Myocyte (in vitro differentiated cells): ENCODE measurements around the gene OTOP2. TPM values are rescaled to one million over a fixed set of nuclear protein-coding genes. Genes with fewer than 3 reads are reported as not detected.
"Not testable (repeated sequence)": the region's sequence is repeated elsewhere in the genome, so short reads cannot be mapped to it uniquely, and the experiment has no call there.

ENCODE experiments used
- DNase-seq: peaks from one replicate; pipeline ENCODE4 v3.0.0-alpha.2; 2012; ENCODE audit warnings: low read depth
- total RNA-seq: library from RNA; depleted of rRNA; stranded (reverse); fragments of >200 nt; gene quantifications from 2 replicates; pipeline ENCODE4 v1.2.3, GENCODE V29; 2014

Gene OTOP2
- total RNA-seq, 1 donor from 2014 or later = not detected

GRCh38 chr17:74901353-74902135, 22.5 kb upstream of the OTOP2 start:
- no peak for DNase-seq

GRCh38 chr17:74903034-74903433, 21.0 kb upstream of the OTOP2 start:
- no peak for DNase-seq

GRCh38 chr17:74903671-74904070, 20.4 kb upstream of the OTOP2 start:
- DNase-seq = no peak

- DNase-seq = no peak
Measured at GRCh38 chr17:74904687-74905409, 19.2 kb upstream of the OTOP2 start.

GRCh38 chr17:74906214-74906793, 17.8 kb upstream of the OTOP2 start:
- not testable (repeated sequence) for DNase-seq

GRCh38 chr17:74907012-74907411, 17.1 kb upstream of the OTOP2 start:
- DNase-seq = no peak

- DNase-seq = not testable (repeated sequence)
Measured at GRCh38 chr17:74909097-74909496, 15.0 kb upstream of the OTOP2 start.

- not testable (repeated sequence) for DNase-seq
Measured at GRCh38 chr17:74911423-74911822, 12.7 kb upstream of the OTOP2 start.

GRCh38 chr17:74916136-74916850, 7.8 kb upstream of the OTOP2 start:
- DNase-seq = no peak

- no peak for DNase-seq
Measured at GRCh38 chr17:74916851-74917199, 7.2 kb upstream of the OTOP2 start.

- DNase-seq = no peak
Measured at GRCh38 chr17:74917430-74917829, 6.6 kb upstream of the OTOP2 start.

- no peak for DNase-seq
Measured at GRCh38 chr17:74918906-74919305, 5.2 kb upstream of the OTOP2 start.

GRCh38 chr17:74919440-74920305, 4.4 kb upstream of the OTOP2 start:
- DNase-seq = no peak

GRCh38 chr17:74920306-74920620, 3.8 kb upstream of the OTOP2 start:
- DNase-seq = no peak

GRCh38 chr17:74920642-74921025, 3.4 kb upstream of the OTOP2 start:
- no peak for DNase-seq

GRCh38 chr17:74921026-74921681, 2.9 kb upstream of the OTOP2 start:
- no peak for DNase-seq

- no peak for DNase-seq
Measured at GRCh38 chr17:74921769-74922168, 2.3 kb upstream of the OTOP2 start.

GRCh38 chr17:74922172-74922571, 1.9 kb upstream of the OTOP2 start:
- DNase-seq = no peak

GRCh38 chr17:74922694-74923537, 1.2 kb upstream of the OTOP2 start, which contains the start of gene USH1G:
Gene USH1G, minus strand, starts transcription at chr17:74923255. Its CDS starts 182 bp downstream, at chr17:74923073.
- DNase-seq = peak; percentile 10
